ENCODE results near the gene DNAJC15.

DNAJC15 gene

GRCh38 chr13:43127103-43127798 lies 103.9 kb downstream of the DNAJC15 start:
- no peak for DNase-seq (ENCODE audit: low spot score)

DNA sequence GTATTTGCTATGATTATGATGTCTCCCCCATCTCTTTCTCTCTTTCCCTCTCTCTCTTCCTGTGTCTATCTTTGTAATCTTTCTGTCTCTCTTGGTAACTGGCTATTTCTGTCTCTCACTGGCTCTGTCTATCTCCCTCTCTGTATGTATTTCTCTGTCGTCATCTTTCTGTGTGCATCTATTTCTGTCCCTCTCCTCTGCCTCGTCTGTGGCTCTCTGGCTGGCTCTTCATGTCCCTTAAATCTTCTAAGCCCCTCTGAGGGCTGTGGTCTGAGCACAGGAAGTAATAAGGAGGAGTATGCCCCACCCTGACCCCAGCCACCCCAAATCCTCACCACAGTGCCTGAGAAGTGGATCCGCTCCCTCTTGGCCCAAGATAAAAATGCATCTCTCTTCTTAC lies 104.4 kb downstream of the DNAJC15 start:
- no peak for DNase-seq (ENCODE audit: low spot score)

- no peak for DNase-seq (ENCODE audit: low spot score)
Observed at GRCh38 chr13:43128504-43128961, 105.1 kb downstream of the DNAJC15 start.

DNA sequence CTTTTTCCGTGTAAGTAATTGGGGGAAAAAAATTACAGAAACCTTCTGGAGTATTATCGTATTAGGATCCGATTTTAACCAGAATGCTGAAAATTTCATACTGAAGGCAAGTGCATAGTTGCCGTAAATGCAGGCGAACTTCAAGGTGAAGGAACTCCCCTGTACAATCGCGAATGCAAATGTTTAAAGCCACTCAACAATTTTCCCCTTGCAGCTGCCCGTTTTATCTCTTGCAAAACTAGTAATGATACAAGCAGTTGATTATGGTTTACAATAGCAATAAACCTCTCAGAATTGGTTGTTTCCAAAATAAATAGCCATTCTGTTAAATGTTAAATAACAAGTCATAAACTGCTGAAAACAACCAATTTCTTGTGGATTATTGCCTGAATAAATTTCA lies 105.7 kb downstream of the DNAJC15 start:
- DNase-seq (ENCODE audit: low spot score): no peak

- no peak for DNase-seq (ENCODE audit: low spot score)
Observed at GRCh38 chr13:43129511-43130110, 106.2 kb downstream of the DNAJC15 start.

- no peak for DNase-seq (ENCODE audit: low spot score)
Observed at GRCh38 chr13:43132257-43132656, 108.9 kb downstream of the DNAJC15 start.

GRCh38 chr13:43132911-43133310 lies 109.5 kb downstream of the DNAJC15 start:
- DNase-seq (ENCODE audit: low spot score): no peak

DNA sequence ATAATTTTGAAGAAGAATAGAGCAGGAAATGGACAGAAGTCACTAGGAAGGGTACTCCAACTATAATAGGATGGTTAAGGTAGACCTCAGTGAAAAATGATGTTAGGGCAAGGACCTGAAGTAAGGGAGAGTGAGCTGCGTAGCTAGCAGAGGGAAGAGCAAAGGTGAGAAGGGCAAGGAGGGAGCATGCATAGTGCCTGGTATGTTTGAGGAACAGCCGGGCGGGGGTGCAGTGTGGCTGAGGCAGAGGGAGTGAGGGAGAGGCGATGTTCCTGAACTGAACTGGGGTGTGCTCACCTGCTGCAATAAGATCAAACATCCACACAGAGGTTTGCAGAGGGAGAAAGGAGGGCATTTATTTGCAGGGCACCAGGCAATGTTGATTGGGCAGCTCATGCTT lies 110.4 kb downstream of the DNAJC15 start:
- DNase-seq (ENCODE audit: low spot score): no peak

GRCh38 chr13:43134868-43135267 lies 111.5 kb downstream of the DNAJC15 start:
- DNase-seq (ENCODE audit: low spot score): no peak

DNA sequence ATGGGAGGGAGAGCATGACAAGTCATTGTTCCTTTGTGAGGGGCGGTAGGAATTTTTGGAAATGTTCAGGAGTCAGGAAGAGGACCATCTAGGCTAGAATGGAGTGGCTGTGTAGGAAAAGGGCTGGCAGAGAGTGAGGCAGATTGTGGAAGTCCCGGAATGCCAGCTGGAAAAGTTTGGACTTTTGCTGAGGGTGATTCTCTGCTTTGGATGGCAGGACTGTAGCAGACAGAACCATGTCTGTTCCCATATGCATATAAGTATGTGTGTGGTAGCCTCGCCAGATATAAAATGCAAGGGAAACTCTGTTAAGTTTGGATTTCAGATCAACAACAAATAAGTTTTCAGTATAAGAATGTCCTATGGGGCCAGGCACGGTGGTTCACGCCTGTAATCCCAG lies 112.1 kb downstream of the DNAJC15 start:
- DNase-seq (ENCODE audit: low spot score): no peak

DNA sequence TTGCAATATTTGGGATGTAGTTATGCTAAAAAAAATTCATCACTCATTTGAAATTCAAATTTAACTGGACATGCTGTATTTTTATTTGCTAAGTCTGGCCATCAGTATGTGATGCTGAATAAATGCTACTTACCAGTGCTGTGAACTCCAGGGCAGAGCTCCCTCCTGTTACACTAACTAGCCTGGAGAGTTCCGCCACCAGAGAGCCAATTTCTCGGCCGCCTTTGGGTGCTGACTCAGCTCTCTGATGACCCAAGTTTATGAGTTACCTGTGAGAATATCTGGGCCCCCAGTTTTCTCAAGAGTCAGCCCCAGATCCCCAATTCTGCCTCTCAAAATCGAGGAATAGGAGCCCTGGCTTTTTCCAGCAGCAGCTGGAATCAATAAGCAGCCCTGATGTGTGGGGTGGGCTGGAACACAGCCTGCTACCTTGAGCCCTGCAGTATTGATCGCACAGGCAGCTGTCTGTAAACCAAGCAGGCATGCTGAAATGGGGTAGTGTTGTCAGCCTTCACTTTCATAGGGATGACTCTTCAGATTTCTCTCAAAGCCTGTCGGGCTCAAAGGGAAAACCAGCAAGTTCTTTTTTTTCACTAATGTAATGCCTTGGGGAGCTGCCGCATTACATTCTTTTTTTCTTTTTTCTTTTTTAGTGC lies 113.7 kb downstream of the DNAJC15 start:
- DNase-seq (ENCODE audit: low spot score): no peak

- no peak for DNase-seq (ENCODE audit: low spot score)
Observed at GRCh38 chr13:43139211-43139610, 115.8 kb downstream of the DNAJC15 start.

- no peak for DNase-seq (ENCODE audit: low spot score)
Observed at GRCh38 chr13:43139921-43140320, 116.5 kb downstream of the DNAJC15 start.

DNA sequence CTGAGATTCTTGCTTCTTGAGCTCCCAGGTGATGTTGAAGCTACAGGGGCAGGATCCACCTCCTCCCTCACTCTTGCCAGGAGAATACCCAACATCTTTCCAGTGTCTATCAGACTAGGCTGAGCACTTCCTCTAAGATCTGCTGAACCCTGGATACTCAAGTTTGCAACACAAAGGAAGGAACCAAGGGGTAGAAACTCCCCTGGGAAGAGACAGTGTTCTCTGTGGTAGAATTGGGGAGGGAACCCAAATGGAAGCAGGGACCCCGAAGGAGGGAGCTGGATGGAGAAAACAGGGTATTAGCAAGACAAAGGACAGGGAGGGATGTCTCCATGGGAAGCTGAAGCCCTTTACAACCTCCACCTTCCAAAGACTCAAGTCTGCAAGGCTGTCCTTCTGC lies 117.6 kb downstream of the DNAJC15 start:
- DNase-seq (ENCODE audit: low spot score): no peak

GRCh38 chr13:43141685-43142084 lies 118.3 kb downstream of the DNAJC15 start:
- no peak for DNase-seq (ENCODE audit: low spot score)

- no peak for DNase-seq (ENCODE audit: low spot score)
Observed at GRCh38 chr13:43143591-43143990, 120.2 kb downstream of the DNAJC15 start.

- DNase-seq (ENCODE audit: low spot score): no peak
Observed at GRCh38 chr13:43145534-43146196, 122.3 kb downstream of the DNAJC15 start.

DNA sequence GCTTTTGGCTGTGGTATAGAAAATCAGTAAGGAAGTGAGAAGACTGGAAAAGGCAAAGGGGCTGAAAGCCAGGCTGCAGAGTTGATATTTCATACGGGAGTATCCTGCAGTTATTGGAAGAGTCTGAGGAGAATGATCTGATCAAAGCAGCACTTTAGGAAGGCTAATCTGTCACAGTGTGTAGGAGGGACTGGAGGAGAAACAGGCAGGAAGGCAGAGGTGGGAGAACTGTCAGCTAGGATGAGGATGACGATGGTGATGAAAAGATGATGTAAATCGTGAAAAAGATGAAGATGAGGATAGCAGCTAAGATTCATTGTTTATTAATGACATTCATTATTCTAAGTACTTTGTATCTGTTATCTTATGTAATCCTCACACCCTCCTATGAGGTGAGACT lies 123.0 kb downstream of the DNAJC15 start:
- DNase-seq (ENCODE audit: low spot score): no peak

DNA sequence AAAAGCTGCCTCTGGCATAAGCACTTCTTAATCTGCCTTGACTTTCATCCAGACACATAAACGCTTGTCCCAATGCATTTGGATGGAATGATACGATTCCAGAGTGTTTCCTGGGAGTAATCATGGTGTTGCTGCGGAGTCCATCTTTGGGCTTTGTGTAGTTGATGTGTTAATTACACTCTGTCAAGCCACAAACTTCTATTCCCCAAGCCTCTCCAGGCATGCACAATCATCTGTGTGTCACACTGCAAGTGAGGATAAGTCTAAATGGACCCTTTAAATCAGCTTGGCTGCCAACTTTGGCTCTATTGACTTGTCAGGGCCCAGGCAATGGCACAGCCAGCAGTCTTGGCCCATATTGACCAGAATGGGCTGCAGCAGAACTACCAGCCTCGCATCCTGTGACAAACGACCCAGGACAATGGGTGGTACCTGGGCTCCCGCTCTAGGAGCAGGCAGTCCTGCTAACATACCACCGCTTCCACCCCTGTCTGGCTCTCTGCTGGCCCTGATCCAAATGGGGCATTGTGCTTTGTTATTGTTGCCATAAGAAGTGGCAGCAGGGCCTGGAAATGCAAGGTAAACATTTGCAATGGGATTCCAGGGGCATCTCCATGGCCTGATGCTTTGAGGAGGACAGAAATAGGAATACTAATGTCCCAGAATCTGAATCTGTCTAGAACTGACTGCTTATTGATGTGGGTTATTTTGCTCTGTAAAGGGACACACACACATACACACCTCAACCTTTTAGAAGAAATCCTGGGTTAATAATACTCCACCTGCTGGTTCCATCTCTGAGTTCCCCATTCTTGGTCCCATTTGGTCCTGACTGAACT lies 127.2 kb downstream of the DNAJC15 start:
- no peak for DNase-seq (ENCODE audit: low spot score)

DNA sequence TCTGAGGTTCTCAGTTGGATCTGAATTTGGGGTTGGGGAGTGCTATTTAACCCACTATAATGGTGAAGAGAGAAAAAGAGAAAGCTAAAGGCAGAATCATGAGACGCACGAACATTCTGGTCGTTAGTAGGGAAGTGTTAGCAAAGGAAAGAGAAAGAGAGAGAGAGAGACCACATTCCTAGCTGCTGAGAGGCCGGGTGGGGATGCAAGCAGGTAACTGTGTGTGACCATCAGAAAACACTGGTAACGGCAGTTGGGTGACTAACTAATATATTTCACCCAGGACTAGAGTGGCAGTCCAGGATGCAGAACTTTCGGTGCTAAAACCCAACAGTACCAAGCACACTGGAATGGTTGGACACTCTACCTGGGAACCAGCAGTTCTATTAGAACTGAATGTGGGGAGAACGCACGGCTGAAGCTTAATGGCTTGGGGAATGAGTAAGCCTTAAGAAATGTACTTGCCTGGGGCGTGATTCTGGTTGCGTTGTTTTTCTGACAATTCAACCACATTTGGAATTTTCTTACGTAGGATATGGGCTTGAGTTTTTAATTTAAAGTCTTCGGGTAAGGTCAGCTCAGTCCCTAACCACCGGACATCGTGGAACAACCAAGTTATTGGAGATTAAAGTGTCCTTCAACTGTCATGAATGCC lies 130.2 kb downstream of the DNAJC15 start:
- no peak for DNase-seq (ENCODE audit: low spot score)

GRCh38 chr13:43154156-43154651 lies 130.8 kb downstream of the DNAJC15 start:
- no peak for DNase-seq (ENCODE audit: low spot score)

Data from hematopoietic multipotent progenitor cell treated with erythropoietin and hydrocortisone succinate and interleukin-3 and kit ligand, for 17 days (in vitro differentiated cells).